ENCODE data around the gene GALNT9.
"Not testable (repeated sequence)": the region's sequence is repeated elsewhere in the genome, so short reads cannot be mapped to it uniquely, and the experiment has no call there.

GALNT9 gene

DNA sequence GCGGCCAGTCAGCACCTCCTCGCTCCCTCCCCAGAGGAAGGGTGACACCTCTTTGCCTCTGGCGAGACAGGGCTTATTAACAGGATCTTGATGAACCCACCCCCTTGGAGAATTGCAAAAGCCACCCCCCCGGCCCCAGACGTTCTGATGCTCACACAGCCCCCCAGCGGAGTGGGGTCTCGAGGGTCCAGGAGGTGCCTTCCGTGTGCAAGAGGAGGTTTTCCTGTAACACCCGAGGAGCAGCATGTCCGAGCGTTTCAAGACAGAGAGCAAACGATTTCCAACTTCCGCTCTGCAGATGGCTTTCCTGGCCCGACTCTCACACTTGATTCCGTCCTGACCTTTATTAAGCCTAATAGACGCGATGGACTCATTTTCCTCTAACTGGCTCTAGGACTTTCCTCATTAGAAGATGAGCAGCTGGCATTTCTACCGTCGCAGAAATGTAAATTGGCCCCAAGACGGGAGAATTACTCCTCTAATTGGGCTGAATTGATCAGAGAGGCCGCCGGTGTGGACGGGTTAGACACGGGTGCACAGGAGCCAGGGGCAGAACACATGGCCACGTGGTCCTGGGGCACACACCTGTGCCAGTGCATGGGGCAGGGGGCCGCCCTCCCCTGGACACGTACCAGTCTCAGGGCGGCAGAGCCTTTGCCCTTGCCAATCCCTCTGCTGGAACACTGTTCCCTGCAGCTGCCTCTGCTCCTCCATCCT is 100.8 kb downstream of the GALNT9 start:
- no peak for DNase-seq

DNA sequence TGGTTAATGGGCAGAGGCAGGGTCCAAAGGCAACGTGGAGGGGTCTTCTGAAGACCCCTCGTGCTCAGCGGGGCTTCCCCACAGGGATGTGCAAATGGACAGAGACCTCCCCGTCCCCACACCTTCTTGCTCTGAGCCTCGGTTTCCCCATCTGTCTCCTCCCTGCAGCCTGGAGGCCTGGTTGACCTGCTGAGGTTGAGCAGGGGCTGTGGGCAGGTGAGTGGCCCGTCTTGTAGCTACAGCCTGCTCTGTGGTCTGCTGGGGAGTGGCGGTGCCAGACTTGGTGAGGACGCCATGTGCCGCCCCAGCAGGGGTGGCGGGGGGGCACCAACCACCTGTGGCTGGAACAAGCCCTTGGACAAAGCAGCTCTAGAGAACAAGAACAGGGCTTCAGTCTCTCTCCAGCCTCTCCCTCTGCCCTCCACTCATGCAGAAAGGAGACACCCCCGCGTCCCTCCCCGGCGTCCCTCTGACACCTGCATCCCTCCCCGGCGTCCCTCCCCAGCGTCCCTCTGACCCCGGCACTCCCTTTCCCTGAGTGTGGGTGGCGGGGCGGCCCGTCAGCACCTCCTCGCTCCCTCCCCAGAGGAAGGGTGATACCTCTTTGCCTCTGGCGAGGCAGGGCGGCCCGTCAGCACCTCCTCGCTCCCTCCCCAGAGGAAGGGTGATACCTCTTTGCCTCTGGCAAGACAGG is 101.5 kb downstream of the GALNT9 start:
- DNase-seq = no peak

DNA sequence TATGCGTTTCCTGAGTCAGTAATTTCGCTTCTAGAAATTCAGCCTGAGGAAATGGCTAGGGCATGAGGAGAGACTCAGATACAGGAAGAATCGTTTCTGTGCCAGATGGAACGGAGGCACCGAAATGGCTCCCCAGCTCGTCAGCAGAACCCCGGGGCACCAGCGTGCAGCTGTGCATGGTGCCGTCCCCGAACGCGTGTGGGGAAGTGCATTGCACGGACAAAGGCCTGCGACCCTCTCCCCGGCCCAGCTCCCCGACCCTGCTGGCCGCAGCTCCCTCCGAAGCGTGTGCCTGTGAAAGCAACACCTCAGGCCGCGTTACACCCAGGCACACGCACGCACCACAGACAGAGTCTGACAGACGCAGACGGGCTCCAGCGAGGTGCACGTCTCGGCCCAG is 102.3 kb downstream of the GALNT9 start:
- DNase-seq = no peak

DNA sequence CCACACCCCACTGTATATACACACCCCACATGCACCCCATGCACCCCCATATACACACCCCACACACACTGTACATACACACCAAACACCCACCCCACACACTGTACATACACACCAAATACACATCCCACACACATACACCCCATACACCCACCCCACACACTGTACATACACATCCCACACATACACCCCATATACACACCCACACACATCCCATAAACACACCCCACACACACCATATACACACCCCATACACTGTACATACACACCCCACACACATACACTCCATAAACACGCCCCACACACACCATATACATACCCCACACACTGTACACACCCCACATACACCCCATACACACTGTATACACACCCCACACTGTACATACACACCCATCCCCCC is 102.8 kb downstream of the GALNT9 start:
- no peak for DNase-seq

DNA sequence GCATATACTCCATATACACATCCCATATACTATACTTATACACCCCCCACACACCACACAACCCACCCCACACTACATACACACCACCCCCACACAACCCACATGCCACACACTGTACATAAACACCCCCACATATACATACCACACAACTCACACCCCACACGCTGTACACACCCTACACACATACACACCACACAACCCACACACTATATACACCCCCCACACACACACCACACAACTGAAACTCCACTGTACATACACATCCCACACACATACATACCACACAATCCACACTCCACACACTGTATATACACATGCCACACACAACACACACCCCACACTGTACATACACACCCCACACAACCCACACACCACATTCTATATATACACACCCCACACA is 104.2 kb downstream of the GALNT9 start:
- no peak for DNase-seq

DNA sequence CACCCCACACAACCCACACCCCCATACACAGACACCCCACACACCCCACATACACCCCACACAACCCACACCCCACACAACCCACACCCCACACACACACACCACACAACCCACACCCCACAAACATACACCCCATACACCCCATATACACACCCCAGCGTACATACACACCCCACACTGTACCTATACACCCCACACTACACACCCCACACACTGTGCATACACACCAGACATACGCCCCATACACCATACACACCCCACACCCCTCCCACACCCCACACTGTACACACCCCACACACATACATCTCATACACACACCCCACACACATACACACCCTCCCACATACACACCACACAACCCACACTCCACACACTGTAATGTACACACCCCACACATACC is 104.9 kb downstream of the GALNT9 start:
- DNase-seq = no peak

DNA sequence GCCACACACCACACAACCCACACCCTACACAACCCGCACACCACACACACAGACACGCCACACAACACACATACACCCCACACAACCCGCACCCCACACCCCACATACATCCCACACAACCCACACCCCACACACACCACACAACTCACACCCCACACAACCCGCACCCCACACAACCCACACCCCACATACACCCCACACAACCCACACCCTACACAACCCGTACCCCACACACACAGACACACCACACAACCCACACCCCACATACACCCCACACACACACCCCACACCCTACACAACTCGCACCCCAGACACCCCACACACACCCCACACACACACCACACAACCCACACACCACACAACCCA is 106.6 kb downstream of the GALNT9 start:
- DNase-seq = no peak

DNA sequence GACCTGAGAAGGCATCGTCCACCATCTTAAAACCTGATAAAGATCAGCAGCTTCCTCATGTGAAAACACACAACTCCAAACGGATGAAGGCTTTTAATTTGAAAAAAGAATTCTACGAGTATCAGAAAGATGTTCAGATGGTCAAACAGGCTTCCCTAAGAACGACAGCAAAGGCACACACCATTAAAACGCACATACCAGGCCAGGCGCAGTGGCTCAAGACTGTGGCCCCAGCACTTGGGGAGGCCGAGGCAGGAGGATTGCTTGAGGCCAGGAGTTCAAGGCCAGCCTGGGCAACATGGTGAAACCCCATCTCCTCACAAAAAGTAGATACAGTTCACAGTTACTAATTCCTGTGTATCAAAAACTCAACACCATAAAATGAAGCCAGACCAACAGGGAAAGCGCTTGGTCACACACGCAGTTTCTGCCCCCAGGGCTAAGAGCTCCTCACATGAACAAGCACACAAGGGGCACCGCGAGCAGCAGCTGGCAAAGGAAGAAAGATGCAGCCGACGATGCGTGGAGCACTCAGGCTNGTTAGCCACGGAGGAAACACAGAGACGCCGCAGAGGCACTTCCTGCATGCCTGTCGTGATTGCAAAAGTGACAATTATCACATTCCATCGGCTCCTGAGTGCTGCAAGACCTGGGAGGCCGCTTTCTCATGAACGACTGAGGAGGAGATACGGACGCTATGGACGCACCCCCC is 107.1 kb downstream of the GALNT9 start:
- peak in 1 of 2 experiments; percentile 25 for DNase-seq

DNA sequence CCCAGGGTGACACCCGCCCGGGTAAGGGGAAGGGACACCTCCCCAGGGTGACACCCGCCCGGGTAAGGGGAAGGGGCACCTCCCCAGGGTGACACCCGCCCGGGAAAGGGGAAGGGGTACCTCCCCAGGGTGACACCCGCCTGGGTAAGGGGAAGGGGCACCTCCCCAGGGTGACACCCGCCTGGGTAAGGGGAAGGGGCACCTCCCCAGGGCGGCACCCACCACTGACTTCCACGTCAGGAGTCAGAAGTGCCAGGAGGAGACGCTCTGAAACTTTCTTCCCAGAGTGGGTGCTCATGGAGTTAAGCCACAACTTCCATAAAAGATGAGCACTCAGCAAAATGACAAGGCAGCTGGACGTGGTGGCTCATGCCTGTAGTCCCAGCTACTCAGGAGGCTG is 109.6 kb downstream of the GALNT9 start:
- DNase-seq = not testable (repeated sequence)

DNA sequence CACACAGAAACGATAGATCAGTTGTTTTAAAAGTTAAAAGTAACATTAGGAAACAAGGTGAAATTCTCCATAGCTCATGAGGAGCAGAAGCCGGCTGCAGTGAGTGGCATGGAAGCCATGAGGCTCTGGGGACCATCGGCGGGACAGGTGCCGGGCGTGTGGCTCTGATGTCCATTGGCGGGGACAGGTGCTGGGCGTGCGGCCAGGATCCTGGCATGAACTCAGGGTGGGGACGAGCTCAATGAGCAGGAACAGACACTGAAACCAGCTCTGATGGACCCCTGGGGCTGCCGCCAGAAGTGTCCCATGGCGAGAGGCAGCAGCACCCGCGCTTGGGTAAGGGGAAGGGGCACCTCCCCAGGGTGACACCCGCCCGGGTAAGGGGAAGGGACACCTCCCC is 110.1 kb downstream of the GALNT9 start:
- DNase-seq = no peak

DNA sequence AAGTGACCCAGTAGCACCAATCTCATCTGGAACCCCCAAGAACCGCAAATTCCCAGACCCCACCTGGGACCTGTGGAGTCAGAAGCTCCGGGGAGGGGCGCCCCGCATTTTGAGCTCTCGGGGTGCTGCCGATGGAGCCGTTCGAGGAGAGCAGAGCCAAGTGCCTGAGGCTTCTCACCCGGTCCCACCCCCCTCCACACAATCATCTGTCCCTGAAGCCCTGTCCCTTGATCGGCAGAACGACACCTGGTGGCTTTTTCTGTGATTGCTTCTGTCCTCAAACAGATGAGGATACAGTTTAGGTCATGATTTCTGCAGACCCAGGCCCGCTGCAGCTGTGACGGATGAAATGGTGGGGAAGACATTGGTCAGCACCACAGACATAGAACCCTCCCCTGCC is 110.5 kb downstream of the GALNT9 start:
- DNase-seq = no peak

DNA sequence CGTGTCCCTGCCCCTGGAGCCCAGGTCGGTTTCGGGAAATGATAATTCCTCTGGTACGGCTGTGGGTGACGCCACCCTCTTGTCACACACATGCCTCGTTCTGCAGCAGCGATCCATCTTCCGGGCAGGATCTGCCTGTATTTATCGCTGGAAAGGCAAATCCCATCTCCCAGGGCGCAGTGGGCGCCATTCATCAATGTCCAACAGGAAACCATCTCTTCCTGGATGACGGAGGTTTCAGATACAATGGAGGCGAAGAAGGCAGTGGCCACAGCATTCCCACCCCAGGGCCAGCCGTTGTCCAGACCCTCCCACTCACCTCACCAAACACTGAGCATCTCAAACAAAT is 110.9 kb downstream of the GALNT9 start:
- DNase-seq = no peak

DNA sequence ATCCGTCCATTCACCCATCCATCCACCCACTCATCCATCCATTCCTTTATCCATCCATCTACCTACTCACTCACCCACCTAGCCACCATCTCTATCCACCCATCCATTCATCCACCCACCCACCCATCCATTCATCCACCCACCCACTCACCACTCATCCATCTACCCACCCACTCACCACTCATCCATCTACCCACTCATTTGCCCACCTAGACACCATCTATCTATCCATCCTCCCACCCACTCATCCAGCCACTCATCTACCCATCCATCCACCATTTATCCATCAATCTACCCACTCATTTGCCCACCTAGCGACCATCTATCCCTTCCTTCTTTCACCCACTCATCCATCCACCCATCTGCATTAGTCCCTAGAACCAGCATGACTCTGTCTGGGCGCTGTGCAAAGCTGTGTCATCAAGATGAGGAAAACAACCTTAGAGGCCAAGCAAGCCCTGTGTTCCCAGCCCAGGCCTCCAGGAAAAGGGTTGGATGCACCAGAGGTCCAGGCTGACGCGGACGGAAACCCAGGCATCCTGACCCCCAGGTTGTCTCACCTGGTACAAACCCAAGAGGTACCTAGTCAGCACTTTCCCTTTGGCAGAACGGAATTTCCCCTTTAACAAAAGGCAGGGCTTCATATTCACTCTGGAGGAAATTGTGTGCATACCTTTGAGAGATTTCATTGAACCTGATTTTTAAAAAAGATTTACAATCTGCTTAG is 111.4 kb downstream of the GALNT9 start:
- no peak for DNase-seq

DNA sequence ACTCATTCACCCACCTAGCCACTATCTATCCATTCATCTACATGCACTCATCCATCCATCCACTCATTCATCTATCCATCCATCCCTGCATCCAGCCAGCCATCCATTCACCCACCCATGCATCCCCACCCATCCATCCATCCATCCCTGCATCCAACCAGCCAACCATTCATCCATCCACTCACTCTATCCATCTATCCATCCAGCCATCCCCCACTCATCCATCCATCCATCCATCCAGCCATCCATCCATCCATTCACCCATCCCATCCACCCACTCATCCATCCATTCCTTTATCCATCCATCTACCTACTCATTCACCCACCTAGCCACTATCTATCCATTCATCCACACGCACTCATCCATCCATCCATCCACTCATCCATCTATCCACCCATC is 112.0 kb downstream of the GALNT9 start:
- DNase-seq = no peak

DNA sequence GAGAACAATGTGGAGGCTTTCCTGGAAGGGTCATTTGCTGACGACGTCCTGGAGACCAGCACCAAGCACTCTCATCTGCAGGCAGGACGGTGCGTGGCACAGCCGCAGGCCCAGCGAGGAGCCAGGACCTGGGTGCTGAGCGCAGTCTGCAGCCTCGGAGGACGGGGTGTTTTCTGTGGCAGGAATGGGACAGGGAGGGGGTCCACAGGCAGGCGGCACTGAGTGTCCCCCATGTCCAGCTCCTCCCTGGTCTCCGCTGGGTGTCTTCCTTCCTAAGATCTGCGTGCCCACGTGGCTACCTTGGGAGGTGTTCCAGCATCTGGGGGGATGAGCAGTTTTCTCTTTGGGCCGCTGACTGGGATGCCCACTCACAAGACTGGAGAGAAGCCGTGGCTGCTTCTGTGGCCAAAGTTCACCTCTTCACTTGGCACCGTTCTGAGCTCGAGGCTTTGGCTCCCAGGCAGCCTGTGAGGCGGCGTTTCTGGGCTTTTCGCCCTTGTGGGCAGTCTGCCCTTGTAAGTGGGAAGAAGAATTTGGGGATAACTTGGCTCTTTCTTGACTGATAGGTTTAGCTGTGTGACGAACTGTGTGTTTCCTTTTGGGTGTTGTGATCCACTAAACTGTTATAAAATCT is 112.9 kb downstream of the GALNT9 start:
- DNase-seq = no peak

DNA sequence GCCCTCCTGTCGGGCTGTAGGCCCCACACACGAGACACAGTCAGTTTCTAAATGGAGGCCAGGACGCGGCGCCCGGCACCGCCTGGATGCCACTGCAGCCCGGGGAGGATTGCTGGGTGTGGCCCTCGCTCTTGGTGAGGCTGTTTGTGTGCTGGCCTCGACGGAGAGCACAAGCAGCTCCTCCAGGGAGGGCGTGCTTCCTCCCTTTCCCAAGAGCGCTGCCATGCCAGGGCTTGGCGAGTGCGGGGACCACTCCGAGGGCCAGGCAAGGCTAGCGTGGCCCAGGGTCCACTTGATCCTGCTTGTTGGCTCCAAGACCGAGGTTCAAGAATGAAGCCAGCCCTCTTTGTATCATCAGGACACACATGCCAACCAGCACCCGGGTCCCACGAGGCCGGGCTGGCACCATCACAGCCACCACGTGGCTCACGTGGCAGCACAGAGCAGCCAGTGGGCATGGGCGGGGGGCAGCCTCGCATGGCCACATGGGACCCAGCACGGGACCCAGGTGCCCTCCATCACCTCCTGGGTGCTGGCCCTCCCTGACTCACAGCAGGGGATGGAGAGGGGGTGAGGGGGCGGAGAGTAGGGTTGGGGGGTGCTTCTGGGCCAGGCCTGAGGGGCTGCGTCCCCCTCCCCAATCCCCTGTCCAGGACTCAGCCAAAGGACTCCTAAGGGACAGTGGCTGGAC is 113.9 kb downstream of the GALNT9 start:
- DNase-seq = no peak

DNA sequence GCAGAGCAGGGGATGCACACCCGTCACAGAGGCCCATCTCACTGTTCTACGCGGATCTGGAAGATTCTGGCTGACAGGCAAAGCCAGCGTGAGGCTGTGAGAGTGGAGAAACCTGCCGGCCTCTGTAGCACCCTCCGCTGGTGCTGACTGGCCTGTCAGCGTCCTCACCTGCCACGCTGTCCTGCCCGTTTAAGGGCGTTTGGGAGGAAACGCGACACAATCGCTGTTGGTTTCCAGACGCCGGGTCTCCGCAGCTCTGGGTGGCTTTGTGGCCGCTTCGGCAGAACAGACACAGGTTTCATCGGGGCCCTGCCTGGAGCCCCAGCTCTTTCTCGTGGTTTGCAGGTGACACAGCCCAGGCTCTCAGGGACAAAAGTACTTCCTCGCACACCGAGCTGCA is 114.5 kb downstream of the GALNT9 start:
- DNase-seq = no peak

DNA sequence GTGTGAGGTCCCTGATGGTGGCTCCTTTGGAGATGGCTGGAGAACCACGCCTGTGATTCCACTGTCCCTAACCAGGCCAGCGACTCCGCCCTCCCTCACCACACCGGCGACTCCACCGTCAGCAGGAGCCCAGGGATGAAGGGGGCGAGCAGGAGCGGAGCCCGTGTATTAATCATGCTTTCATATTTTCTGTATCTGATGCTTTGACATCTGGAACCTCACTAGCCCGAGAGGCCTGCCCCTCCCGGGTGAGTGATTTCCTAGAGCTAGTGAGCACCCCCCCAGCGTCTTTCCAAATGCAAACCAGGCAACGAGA is 115.3 kb downstream of the GALNT9 start:
- no peak for DNase-seq

DNA sequence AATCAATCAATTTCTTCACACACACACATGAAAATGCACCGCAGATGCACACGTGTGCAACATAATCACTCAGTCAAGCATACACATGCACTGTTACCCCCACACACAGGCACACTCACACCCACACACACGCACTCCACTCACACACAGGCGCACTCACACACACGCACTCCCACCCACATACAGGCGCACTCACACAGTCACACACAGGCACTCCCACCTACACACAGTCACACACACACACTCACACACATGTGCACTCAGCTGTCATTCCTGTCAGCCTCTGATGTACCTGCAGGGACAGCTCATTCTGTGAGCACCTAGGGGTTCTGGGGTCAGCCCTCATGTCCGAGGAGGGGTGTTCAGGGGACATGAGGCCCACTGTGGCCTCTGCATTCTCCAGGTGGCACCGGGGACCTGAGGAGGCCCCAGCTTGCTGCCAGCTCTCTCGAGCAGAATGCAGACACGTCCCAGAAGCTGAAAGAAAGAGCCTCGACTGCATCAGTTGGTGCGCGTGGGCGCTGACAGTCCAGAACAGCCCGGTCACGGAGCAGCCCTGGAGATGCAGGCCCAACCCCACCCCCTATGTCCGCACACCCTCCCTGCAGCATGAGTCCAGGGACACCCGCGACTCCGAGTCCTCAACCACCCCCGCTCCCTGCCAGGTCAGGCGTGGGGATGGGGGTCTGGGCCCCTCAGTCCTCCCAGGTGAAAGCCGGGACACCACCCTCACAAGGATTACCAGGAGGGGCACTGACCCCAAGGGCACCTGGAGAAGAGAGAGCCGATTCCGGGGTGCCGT is 115.8 kb downstream of the GALNT9 start:
- no peak for DNase-seq

DNA sequence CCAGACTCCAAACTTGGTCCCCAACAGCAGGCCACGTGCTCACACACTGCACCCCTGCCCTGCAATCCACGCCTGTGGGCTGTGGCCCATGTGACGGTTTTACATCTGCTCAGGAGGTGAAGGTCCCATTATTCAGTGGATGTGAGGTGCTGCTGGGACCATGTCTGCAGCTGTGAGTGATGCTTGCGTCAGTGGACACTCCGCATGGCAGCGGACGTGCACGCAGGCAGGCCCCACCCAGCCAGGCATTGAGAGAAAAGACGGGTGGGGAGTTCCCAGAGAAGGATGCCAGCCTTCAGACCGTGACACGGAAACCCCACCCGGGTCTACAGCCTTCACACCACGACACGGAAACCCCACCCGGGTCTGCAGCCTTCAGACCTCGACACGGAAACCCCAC is 117.6 kb downstream of the GALNT9 start:
- no peak for DNase-seq

DNA sequence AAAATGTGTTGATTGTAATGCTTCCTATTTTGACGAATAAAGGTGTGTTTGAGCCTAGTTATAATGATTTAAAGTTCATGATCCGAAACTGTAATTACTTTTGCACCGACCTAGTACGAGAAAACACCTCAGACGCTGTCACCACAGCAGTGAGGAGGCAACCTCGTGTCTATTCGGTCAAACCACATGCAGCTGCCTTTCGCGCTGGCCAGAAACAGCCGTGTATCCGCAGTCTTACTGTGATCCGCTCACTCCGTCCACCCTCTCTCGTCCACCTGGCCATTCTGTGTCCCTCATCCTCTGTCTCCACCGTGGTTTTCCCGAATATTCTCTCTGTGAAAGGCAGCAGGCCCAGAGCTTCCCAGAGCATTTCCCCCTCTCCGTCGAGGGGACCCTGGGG is 118.1 kb downstream of the GALNT9 start:
- no peak for DNase-seq

Measured in NCI-H187 (cell line).